SIG-M5 treated with dmso at 0.1 percent for 504 hours (cell line): ENCODE measurements around the gene TMEM89.

Experiments used
- DNase-seq: peaks from one replicate; lab custom pipeline; 2025; ENCODE audit not compliant: unreplicated experiment; lab: John Stamatoyannopoulos, UW

Gene TMEM89

DNA sequence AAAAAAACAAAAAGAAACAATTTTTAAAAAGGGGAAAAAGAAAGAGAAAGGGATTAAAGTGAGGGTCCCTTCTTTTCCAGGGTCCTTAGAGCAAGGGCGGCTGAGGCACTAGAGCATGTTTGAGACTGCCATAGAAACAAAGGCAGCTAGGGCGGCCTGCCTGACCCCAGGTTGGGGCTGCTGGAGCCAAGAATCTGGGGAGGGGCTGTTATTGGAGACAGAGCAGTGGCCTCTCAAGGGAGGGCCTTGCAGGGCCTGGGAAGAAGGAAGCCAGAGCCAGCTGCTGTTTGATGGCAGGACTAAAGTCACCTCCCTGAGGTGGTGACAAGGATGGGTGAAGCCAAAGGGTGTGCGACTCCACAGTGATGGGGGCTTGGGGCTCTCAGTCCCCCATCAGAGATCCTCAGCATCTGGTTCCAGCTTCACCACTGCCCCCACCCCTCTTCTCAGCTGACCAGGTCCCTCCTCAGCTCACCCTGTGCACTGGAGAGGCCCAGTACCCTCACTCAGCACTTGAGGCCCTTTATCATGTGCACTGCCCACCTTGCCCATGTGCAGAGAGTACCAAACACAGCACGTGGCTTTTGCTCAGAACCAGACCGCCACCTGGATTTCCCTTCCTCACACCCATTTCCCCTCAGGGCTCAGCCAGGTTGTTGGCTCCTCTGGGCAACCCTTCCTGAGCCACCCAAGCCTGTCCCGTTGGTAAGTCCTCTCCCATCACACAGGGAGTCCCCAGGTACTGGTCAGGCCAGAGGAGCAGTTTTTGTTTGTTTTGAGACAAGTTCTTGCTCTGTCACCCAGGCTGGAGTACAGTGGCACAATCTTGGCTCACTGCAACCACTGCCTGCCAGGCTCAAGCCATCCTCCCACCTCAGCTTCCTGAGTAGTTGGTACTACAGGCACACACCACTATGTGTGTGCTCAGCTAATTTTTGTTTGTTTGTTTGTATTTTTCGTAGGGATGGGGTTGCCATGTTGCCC lies 1.7 kb downstream of the TMEM89 start:
- no peak for DNase-seq

DNA sequence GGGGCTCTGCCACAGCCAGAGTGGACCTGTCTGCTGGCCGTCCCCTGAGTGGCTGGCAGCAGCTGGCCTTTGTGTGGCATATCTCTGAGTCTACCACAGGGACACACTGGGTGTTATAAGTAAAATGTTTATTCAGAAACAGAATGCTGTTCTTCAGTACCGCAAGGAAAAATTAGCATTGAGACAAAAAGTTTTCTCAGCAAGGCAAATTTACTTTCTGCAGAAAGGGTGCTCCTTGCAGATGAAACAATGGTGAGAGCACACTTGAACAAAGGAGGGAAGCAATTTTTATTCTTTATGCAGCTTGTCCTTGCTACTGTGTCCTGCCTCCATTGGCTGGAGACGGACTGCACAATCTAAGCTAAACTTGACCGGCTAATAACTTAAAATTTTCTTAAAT lies 4.0 kb downstream of the TMEM89 start:
- no peak for DNase-seq

DNA sequence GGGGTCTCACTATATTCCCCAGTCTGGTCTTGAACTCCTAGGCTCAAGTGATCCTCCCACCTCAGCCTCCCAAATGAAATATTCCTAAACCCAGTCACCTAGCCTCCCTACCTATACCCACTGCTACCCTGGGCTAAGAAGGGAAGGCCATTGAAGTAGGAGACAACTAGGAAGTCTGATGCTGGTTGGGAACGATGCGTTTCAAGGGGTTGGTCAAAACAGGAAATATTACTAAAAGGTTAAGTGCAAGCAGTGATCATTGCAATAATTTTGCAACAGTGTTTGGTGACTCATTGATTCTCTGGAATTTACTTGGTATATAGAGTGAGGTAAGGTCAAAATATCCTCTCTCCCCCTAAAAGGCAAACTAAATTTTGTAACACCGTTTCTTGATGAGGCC lies 7.5 kb downstream of the TMEM89 start:
- peak; percentile 89 for DNase-seq

DNA sequence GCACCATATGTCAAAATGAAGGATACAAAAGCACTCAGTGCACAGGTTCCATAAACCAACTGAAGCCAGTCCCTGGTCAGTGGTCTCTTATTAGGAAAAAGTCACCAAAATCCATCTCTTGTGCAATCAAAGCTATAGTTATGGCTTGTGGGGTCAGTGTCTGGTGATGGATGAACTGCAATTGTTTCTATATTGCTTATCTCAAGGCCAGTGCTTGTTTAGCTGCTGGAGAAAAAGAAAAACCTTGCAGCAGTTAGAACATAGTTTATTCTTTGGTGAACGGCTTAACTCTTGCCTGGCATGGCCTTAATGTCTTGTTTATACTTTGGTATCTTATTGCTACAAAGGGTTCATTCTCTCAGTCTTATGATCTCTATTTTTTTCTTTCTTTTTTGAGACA lies 9.3 kb downstream of the TMEM89 start:
- no peak for DNase-seq

DNA sequence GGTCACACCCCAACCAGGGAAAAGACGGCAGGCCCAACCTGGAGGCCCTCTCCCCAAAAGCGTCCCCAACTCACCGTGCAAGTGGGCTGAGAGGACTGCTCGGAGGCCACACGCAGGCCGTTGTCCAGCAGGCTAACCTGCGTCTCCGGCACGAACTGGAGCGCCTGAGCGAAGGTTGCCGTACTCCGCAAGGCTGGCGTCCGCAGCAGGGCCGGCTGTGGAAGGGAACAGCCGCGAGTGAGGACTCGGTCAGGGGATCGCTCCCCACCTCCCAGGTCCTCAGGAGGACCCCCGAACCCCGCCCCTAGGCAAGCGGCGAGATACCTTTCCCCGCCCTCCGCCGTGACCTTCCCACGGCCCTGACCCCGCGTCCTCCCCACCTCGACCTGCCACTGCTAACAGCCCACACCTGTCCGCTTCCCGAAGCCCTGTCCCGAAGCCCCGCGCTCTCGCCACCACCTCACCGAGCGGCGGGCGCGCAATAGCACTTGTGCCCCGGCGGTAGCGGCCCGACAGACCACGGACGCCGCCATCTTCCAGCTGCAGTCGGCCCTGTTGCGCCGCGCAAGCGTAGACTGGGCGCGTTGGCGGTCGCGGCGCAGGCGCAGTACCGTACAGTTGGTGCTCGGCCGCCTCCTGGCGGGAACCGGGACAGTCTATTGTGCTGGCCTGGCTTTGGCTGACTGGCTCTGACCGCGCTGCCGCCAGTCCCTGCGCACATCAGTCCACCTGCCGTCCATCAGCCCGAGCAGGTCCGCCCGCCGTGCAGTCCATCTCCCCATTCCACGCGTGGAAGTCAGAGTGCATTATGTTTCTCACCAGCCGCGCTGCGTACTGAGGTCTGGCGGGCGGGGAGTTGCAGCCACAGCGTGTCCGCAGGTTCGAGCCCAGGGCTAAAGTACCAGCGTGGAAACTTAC lies 12.2 kb downstream of the TMEM89 start, which contains the start of gene UQCRC1:
Gene UQCRC1, minus strand, starts transcription at position 559 of the 918 bp plus-strand sequence. Its CDS starts 26 bp downstream, at position 533.
- DNase-seq: peak; percentile 88

DNA sequence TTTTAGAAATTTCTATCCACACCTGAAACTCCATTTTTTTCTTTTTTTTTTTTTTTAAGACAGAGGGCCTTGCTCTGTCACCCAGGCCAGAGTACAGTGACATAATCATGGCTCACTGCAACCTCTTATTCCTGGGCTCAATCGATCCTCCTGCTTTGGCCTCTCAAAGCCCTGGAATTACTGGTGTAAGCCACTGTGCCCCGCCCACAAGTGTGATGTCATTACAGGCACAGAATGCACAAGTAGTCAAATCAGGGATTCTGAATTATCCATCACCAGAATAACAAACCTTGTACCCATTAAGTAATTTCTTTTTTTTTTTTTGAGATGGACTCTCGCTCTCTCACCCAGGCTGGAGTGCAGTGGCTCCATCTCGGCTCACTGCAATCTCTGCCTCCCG lies 14.1 kb downstream of the TMEM89 start:
- DNase-seq: no peak

DNA sequence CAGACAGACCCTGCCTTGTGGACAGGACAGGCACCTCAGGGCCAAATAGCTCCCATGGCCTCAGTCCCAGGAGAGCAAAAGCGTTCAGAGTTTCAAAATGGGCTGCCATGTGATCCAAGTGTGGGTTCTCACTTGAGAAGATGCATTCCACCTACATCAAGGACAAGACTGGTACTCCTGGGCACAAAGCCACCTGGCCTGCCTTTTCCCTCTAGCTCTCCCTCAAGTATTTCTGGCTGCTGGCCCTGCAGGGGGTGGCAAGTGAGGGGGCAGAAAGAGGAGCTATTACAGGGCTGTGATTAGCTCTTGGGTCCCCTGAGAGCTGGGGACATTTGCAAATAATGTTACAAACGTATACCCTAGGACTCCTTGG lies 20.0 kb downstream of the TMEM89 start:
- no peak for DNase-seq

DNA sequence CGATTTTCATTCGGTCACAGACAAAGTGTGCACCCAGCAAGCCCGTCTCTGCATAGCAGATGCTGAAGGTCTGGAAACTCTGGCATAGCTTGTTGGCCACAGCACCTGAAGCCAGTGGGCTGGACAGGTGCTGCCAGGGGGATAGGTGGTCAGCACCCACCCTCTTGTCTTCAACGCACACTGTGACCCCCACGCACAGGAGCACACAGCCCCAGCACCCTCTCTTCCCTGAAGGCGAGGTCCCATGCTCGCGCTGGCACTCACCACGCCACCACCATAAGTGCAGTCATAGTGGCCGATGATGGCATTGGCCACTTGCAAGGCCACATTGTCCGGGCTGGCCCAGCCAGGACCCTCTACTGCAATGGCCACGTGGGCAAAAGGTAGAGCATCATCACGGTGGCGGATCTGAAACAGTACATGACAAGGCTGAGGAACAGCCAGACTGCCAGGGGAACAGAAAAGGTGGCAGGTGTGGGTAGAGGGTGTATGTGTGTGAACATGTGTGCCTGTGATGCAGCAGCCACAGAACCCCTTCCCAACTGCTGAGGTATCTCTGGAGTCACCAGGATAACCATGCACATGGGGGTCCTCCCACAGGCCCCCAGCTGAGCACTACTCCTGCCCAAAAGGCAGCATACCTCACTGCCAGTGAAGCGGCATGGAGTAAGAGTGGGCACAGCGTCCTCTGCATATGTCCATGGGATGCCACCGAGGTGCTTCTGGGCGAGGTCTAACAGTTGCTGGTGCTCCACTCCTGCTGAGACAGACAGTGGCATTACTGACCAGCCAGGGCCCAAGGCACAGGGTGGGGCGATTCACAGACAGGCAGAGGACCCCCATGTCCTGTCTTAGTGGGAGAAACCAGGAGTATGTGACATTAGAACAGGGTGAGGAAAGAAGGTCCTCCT lies 20.6 kb downstream of the TMEM89 start:
- DNase-seq: no peak

DNA sequence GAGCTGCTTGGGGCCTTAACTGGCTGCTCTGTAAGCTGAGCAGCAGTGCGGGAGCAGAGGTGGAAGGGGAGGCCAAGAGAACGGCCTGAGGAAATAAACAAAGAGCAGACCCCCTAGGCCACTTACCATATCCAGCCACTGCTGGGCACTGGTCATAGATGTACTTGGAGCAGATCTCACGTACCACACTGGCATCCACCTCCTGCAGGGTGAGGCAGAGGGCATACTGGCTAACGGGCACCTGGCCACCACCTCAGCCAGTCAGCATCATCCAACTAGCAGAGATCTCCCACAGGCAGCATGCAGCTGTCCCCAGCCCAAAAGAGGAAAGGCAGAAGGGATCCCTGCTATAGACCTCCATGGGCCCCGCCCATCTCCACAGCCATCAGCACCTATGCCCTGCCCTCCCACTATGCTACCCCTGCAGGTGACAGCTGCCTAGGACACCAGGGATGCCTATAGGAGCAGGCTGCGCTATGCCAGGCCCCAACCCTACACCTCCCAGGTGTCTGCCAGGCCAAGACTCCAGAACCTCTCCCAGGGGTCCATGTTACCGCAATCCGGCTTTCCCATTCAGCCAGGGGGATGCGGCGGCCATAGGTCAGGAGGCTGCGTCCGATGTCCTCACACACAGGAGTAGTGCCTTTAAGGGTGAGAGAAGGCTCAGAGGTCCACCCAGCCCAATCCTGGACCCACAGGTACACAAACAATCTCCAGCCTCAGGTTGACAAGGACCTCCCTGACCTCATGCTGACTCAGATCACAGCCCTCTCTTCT lies 21.9 kb downstream of the TMEM89 start:
- DNase-seq: no peak

DNA sequence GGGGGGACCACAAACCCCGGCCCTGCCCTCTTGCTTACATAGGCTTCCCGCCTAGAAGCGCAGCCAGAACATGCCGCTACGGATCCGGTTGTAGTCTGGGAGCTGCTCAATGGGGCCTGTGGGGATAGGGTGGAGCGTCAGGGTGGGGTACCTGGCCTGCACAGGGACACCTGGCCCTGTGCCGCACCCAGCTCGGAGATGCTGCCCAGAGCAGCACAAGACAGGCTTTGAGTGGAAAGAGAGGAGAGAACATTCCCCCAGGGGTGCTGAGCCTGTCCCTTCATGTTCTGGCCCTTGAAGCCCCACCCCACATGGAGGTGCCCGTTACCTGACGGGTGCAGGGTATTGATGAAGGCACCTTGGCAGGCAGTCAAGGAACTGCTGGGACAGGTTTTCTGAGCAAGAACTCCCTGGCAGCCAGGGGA lies 22.5 kb downstream of the TMEM89 start:
- no peak for DNase-seq

DNA sequence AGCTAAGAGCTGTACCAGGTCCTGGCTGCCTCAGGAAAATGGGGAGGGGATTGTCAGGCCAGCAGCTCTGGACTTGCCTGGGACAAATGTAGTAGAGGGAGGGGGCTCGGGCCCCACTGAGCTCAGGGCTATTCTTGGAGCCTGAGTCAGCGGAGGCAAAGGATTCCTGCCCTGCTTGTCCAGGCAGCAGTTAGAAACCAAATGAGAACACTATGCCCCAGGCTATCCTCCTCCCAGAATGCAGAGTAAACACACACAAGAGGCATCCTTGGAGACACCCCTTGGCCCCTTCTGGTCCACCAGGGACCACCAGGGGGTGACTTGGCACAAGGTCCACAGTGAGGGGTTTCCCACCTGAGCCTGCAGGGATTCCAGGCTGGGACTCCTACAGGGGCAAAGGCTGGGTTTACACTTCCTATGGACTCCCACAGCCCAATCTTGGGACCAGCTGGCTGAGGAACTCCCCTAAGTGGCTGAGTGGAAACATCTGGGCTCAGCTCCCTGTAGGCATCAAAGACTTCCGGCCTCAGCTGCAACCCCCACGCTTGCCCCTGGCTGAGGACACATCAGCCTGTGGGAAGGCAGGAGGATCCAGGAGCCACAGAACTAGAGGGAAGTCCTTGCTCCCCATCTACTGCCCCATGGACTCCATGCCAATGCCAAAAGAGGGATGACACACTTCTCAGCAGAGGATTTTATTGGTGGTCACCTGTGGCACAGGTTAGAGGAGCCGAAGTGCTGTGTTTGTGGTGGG lies 23.1 kb downstream of the TMEM89 start:
- no peak for DNase-seq

DNA sequence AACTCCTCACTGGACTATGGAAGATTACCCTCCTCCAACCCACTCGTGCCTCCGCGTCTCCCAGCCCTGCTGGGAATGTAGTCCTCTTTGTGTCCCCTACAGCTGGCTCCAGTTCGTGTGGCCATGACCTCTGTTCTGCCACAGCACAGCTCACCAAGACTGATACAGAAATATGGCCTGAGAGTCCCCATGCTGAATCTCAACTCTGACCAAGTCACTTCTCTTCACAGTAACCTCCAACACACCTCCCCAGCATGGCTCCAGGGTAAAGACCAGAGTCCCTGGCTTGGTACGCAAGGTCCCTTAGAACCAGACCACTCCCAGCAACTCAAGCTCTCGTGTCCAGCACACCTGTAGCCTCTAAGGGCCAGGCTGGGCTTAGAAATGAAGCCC lies 24.2 kb downstream of the TMEM89 start:
- no peak for DNase-seq

DNA sequence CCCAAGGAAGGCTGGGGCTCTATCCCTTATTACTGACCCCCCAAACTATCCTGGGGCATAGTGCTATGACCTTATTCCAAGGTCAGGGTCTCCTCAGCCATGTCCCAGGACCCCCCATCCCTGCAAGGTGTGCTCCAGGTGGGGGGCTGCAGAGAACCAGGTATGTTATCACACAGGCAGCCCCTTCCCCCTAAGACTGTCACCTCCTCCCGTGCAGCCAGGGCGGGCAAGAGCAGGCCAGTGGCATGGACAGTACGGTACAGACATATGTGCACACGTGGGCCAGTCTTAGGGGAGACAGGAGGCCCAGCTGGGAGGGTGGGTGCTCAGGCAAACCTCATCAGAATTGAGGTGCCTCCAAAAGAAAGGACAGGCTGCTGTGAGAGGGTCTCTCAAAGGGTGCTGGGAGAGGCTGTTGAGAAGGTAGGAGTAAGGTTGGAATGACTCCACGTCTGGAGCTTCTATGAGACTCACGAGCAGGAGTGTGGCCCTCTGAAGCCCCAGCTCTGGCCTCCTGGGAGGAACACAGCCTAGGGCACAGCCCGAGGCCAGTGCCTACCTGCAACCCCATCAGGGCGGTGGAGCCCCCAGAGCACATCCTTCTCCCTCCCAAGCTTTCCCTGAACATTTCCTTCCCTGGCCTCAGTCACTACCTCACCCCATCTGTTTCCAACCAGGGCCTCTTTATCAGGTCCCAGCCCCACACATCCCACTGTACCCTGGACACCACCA lies 24.7 kb downstream of the TMEM89 start:
- DNase-seq: no peak

DNA sequence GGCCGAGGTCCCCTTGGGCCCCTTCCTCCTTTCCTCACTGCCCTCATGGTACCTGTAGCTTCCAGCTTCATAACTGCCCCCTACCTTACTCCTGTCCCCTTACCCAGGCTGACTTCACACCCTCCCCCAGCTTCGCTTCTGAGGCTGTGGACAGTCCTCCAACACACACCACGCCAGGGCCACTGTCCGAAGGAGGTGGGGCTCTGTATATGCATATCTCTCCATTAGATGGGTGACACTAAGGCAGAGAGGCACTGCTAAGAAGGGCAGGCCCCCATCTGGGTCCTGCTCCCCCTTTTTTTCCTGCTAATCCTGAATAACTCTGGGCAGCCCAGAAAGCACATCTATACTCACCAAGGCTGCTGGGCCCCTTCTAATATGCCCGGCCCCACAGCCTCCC lies 25.4 kb downstream of the TMEM89 start:
- DNase-seq: no peak

DNA sequence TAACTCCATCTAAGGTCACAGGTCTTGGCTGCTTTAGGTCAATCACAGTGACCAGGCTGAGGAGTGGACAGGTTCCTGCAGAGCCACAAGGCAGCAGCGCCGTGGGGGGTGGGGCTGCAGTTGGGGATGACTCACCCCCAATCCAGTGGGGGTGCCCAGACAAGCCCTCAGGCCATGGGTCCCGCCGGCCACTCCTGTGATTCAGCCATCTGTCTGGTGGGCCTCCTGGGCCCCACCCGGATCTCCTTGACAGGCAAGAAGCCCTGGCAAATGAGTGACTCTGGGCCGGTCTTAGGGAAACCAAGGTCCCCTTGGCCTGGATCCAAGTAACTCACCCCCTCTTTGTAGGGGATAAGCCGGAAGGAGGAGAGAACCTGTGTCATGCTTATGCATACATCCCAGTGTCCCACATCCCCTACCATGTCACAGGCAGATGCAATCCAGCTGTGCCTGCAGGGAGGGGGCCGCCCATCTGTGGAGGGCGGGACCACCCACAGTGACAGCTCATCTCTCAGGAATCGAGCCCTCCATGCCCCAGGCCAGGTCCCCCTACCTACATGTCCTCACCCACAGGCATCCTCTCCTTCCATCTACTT lies 25.9 kb downstream of the TMEM89 start:
- DNase-seq: no peak

DNA sequence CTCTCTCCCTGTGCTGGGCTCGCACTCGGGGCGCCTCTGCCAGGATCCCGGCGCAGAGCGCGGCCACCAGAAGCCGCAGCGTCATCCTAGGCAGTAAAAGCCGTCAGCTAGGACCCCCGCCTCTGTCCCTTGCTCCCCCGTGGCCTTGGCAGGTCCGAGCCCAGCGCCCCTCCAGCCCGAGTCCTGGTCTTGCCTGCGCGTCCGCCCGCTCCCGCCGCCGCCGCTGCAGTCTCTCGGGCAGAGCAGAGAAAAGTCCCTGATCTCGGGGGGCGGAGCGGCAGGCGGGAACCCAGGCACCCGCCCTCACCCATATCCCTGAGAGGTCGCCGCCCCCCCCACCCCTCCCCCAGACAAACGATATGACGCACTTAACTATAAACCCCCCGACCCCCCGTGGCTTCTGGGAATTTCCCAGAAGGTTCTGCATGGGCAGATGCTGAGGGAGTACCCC lies 26.5 kb downstream of the TMEM89 start, which contains the start of gene COL7A1:
Gene COL7A1, minus strand, starts transcription at position 255 of the 451 bp plus-strand sequence. Its CDS starts 170 bp downstream, at position 85.
- DNase-seq: no peak

DNA sequence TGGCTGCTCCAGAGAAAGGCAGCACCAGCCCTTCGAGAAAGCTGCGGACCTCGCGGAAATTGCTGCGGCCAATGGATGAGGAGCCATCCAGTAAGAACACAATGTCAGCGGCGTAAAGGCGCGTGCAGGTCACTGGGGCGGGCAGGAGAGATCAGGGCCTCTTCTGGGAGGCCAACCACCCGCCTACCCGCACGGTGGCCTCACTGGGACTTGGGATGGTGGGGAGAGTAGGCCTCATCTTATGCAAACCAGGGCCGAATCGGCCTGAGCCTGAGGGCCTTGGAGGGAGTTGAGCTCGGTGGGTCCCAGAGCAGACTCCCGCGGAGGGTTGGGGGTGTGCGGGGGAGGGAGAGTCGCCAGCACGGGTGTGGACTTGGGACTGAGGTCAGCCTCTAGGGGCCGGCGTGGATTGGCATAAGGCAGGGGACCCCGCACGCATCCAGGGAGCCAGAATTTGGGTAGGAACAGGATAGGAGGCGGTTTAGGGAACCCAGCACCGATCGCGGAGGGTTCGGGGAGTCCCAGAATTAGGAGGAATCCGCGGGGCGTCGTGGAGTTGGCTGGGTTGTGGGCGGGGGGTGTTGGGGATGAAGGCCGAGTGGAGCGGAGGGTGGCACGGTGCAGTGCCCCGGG lies 27.0 kb downstream of the TMEM89 start:
- DNase-seq: no peak
